ENCODE results near the gene ADGRG6.

GRCh38 chr6:142381845-142382378 is 80.1 kb downstream of the ADGRG6 start:
- TF ChIP-seq CTCF (IDR thresholded peaks at IDR 0.05) (no peak), EZH2 (IDR thresholded peaks at IDR 0.05; ENCODE audit: borderline replicate concordance, insufficient read depth, low read depth, low read length, poor library complexity, severe bottlenecking) (no peak)

All from B cell (primary cell).